ENCODE results near the gene JPH2.
A peak's percentile ranks its signal among the peaks of the same experiment; 100 is the strongest.
"Not testable (repeated sequence)": the region's sequence is repeated elsewhere in the genome, so short reads cannot be mapped to it uniquely, and the experiment has no call there.

Gene JPH2

GRCh38 chr20:44211177-44212039 lies 24.4 kb upstream of the JPH2 start:
- peak; percentile 83 for DNase-seq (ENCODE audit: low spot score)

- peak; percentile 99 for DNase-seq (ENCODE audit: low spot score)
These were observed 23.6 kb upstream of the JPH2 start, which contains the start of gene OSER1 for GRCh38 chr20:44210406-44211176. TSS of gene OSER1 (minus strand) at chr20:44210771. CDS start at chr20:44206957, 3,814 bp downstream.

GRCh38 chr20:44209686-44210405 lies 22.9 kb upstream of the JPH2 start:
- DNase-seq (ENCODE audit: low spot score) = peak; percentile 59

GRCh38 chr20:44208770-44209169 lies 21.8 kb upstream of the JPH2 start:
- DNase-seq (ENCODE audit: low spot score) = no peak

- DNase-seq (ENCODE audit: low spot score) = no peak
These were observed 21.2 kb upstream of the JPH2 start for GRCh38 chr20:44208165-44208564.

- no peak for DNase-seq (ENCODE audit: low spot score)
These were observed 20.2 kb upstream of the JPH2 start for GRCh38 chr20:44207126-44207723.

- DNase-seq (ENCODE audit: low spot score) = no peak
These were observed 19.1 kb upstream of the JPH2 start for GRCh38 chr20:44206132-44206531.

- DNase-seq (ENCODE audit: low spot score) = no peak
These were observed 17.8 kb upstream of the JPH2 start for GRCh38 chr20:44204832-44205215.

- peak; percentile 77 for DNase-seq (ENCODE audit: low spot score)
These were observed 17.3 kb upstream of the JPH2 start for GRCh38 chr20:44204156-44204831.

GRCh38 chr20:44203161-44203560 lies 16.2 kb upstream of the JPH2 start:
- no peak for DNase-seq (ENCODE audit: low spot score)

GRCh38 chr20:44200983-44201382 lies 14.0 kb upstream of the JPH2 start:
- DNase-seq (ENCODE audit: low spot score) = no peak

GRCh38 chr20:44200371-44200770 lies 13.4 kb upstream of the JPH2 start:
- no peak for DNase-seq (ENCODE audit: low spot score)

- DNase-seq (ENCODE audit: low spot score) = no peak
These were observed 12.9 kb upstream of the JPH2 start for GRCh38 chr20:44199877-44200276.

GRCh38 chr20:44198872-44199271 lies 11.9 kb upstream of the JPH2 start:
- no peak for DNase-seq (ENCODE audit: low spot score)

- no peak for DNase-seq (ENCODE audit: low spot score)
These were observed 9.3 kb upstream of the JPH2 start for GRCh38 chr20:44196271-44196670.

GRCh38 chr20:44195605-44196004 lies 8.6 kb upstream of the JPH2 start:
- no peak for DNase-seq (ENCODE audit: low spot score)

- no peak for DNase-seq (ENCODE audit: low spot score)
These were observed 6.8 kb upstream of the JPH2 start for GRCh38 chr20:44193801-44194200.

GRCh38 chr20:44191640-44192039 lies 4.7 kb upstream of the JPH2 start:
- DNase-seq (ENCODE audit: low spot score) = not testable (repeated sequence)

GRCh38 chr20:44190197-44190852 lies 3.3 kb upstream of the JPH2 start:
- peak; percentile 59 for DNase-seq (ENCODE audit: low spot score)

- no peak for DNase-seq (ENCODE audit: low spot score)
These were observed 1.8 kb upstream of the JPH2 start for GRCh38 chr20:44188752-44189151.

Data from hematopoietic multipotent progenitor cell treated with erythropoietin and hydrocortisone succinate and interleukin-3 and kit ligand, for 17 days (in vitro differentiated cells).